Neural cell (in vitro differentiated cells): ENCODE measurements around the gene PSMC3. TPM values are rescaled to one million over a fixed set of nuclear protein-coding genes. Genes with fewer than 3 reads are reported as not detected.

ENCODE experiments used
- H2AFZ ChIP-seq: fragments of 200-600, 300-800 bp; sonication (generic), shearing (Covaris generic); 2 replicates; pipeline ENCODE4 v1.6.0; 2014; ENCODE audit warnings: low read depth, mild to moderate bottlenecking, antibody characterized with exemption, low read length, moderate library complexity
- H3F3A ChIP-seq: fragments of 200-600 bp; shearing (Covaris generic); 2 replicates; pipeline ENCODE4 v1.6.1; 2016; ENCODE audit warnings: mild to moderate bottlenecking, moderate library complexity, mixed read lengths, antibody characterized with exemption, low read length; ENCODE audit not compliant: insufficient read depth, poor library complexity, severe bottlenecking
- H3K27ac ChIP-seq: fragments of 200-600, 300-800 bp; sonication (generic), shearing (Covaris generic); 2 replicates; pipeline ENCODE4 v1.5.1; 2014; ENCODE audit warnings: mild to moderate bottlenecking, low read length, moderate library complexity
- H3K27me3 ChIP-seq: fragments of 300-800, 200-600 bp; sonication (generic), shearing (Covaris generic); 2 replicates; pipeline ENCODE4 v1.6.0; 2014; ENCODE audit warnings: mild to moderate bottlenecking, low read depth, low read length, moderate library complexity; ENCODE audit not compliant: insufficient read depth
- H3K36me3 ChIP-seq: fragments of 300-800, 200-600 bp; sonication (generic), shearing (Covaris generic); 2 replicates; pipeline ENCODE4 v1.5.1; 2014; ENCODE audit warnings: mild to moderate bottlenecking, antibody characterized with exemption, low read length, moderate library complexity; ENCODE audit not compliant: insufficient read depth
- H3K4me2 ChIP-seq: fragments of 300-800, 200-600 bp; sonication (generic), shearing (Covaris generic); 2 replicates; pipeline ENCODE4 v1.6.0; 2014; ENCODE audit warnings: mild to moderate bottlenecking, low read length
- H3K4me3 ChIP-seq: fragments of 300-800, 200-600 bp; sonication (generic), shearing (Covaris generic); 2 replicates; pipeline ENCODE4 v1.5.1; 2014; ENCODE audit warnings: mild to moderate bottlenecking, low read length, moderate library complexity
- H3K79me2 ChIP-seq: fragments of 200-600 bp; shearing (Covaris generic); replicated peaks from 2 replicates; pipeline ENCODE4 v1.6.0; 2014; ENCODE audit warnings: mild to moderate bottlenecking, low read length, moderate library complexity; ENCODE audit not compliant: insufficient read depth
- H3K9ac ChIP-seq: fragments of 300-800, 200-600 bp; sonication (generic), shearing (Covaris generic); 2 replicates; pipeline ENCODE4 v1.6.1; 2016; ENCODE audit warnings: mild to moderate bottlenecking, low read length, mixed read lengths
- H3K9me2 ChIP-seq: fragments of 200-600 bp; shearing (Covaris generic); 2 replicates; pipeline ENCODE4 v1.6.1; 2016; ENCODE audit warnings: mild to moderate bottlenecking, low read length, mixed read lengths; ENCODE audit not compliant: insufficient read depth
- H3K9me3 ChIP-seq: fragments of 200-600, 300-800 bp; sonication (generic), shearing (Covaris generic); 2 replicates; pipeline ENCODE4 v1.6.1; 2016; ENCODE audit warnings: mild to moderate bottlenecking, mixed run types, low read length, moderate library complexity, mixed read lengths
- H4K20me1 ChIP-seq: fragments of 200-600 bp; shearing (Covaris generic); 2 replicates; pipeline ENCODE4 v1.6.1; 2016; ENCODE audit warnings: mild to moderate bottlenecking, mixed run types; ENCODE audit not compliant: insufficient read depth
- CTCF ChIP-seq: fragments of 450-650 bp; IDR thresholded peaks from 2 replicates; pipeline ENCODE4 v1.5.1; 2014; ENCODE audit warnings: antibody characterized with exemption, mild to moderate bottlenecking, moderate library complexity; ENCODE audit not compliant: poor library complexity, severe bottlenecking
- EP300 ChIP-seq: fragments of 450-650 bp; conservative IDR thresholded peaks from 2 replicates; pipeline ENCODE4 v1.6.1; 2014; ENCODE audit warnings: antibody characterized with exemption, mild to moderate bottlenecking, moderate library complexity; ENCODE audit not compliant: poor library complexity, severe bottlenecking
- EZH2 ChIP-seq: fragments of 200-600, 300-800 bp; shearing (Covaris generic), sonication (generic); IDR thresholded peaks from 2 replicates; pipeline ENCODE4 v1.6.1; 2014; ENCODE audit warnings: antibody characterized with exemption, low read length, borderline replicate concordance, mild to moderate bottlenecking; ENCODE audit not compliant: insufficient read depth, poor library complexity, severe bottlenecking
- MXI1 ChIP-seq: fragments of 450-650 bp; conservative IDR thresholded peaks from 2 replicates; pipeline ENCODE4 v1.6.1; 2014; ENCODE audit warnings: antibody characterized with exemption, mild to moderate bottlenecking; ENCODE audit not compliant: poor library complexity, severe bottlenecking
- POLR2AphosphoS5 ChIP-seq: IDR thresholded peaks from 2 replicates; pipeline ENCODE4 v1.6.1; 2012
- RAD21 ChIP-seq: fragments of 450-650 bp; conservative IDR thresholded peaks from 2 replicates; pipeline ENCODE4 v1.6.1; 2014; ENCODE audit warnings: antibody characterized with exemption, mild to moderate bottlenecking, moderate library complexity
- SMC3 ChIP-seq: fragments of 450-650 bp; conservative IDR thresholded peaks from 2 replicates; pipeline ENCODE4 v1.6.1; 2014; ENCODE audit warnings: antibody characterized with exemption, mild to moderate bottlenecking, moderate library complexity; ENCODE audit not compliant: poor library complexity
- TAF1 ChIP-seq: IDR thresholded peaks from 2 replicates; pipeline ENCODE4 v1.6.1; 2012; ENCODE audit warnings: low read depth
- polyA plus RNA-seq: library from polyadenylated mRNA; depleted of rRNA; stranded (reverse); fragments of >200 nt; gene quantifications from 2 replicates; pipeline ENCODE4 v1.2.3, GENCODE V29; 2014
- TF ChIP-seq, protein P1 (sequence below): IDR thresholded peaks from 2 replicates; pipeline ENCODE4 v1.6.1; 2012; ENCODE audit warnings: borderline replicate concordance

PSMC3 gene
- polyA plus RNA-seq, 1 donor from 2014 or later, result 157 TPM

- no peaks in the 10 kb centered on the region for H3K27me3 ChIP-seq
Observed at GRCh38 chr11:47441421-47441820, 15.2 kb upstream of the PSMC3 start.

GRCh38 chr11:47440054-47440476 lies 13.8 kb upstream of the PSMC3 start:
- H3K27ac ChIP-seq, result no peak overlapping the region
- H4K20me1 ChIP-seq, result no peaks in the 10 kb centered on the region
- H3K27me3 ChIP-seq, result no peaks in the 10 kb centered on the region
- TF ChIP-seq RAD21 (no peak), EP300 (no peak), EZH2 (no peak), POLR2AphosphoS5 (no peak), SMC3 (no peak)
- TF ChIP-seq, protein P1, sequence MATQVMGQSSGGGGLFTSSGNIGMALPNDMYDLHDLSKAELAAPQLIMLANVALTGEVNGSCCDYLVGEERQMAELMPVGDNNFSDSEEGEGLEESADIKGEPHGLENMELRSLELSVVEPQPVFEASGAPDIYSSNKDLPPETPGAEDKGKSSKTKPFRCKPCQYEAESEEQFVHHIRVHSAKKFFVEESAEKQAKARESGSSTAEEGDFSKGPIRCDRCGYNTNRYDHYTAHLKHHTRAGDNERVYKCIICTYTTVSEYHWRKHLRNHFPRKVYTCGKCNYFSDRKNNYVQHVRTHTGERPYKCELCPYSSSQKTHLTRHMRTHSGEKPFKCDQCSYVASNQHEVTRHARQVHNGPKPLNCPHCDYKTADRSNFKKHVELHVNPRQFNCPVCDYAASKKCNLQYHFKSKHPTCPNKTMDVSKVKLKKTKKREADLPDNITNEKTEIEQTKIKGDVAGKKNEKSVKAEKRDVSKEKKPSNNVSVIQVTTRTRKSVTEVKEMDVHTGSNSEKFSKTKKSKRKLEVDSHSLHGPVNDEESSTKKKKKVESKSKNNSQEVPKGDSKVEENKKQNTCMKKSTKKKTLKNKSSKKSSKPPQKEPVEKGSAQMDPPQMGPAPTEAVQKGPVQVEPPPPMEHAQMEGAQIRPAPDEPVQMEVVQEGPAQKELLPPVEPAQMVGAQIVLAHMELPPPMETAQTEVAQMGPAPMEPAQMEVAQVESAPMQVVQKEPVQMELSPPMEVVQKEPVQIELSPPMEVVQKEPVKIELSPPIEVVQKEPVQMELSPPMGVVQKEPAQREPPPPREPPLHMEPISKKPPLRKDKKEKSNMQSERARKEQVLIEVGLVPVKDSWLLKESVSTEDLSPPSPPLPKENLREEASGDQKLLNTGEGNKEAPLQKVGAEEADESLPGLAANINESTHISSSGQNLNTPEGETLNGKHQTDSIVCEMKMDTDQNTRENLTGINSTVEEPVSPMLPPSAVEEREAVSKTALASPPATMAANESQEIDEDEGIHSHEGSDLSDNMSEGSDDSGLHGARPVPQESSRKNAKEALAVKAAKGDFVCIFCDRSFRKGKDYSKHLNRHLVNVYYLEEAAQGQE, result no peak
- H3K9me3 ChIP-seq, result no peaks in the 10 kb centered on the region
- H3K4me3 ChIP-seq, result no peak overlapping the region
- no peaks in the 10 kb centered on the region for H3K36me3 ChIP-seq
- no peaks in the 10 kb centered on the region for H3K79me2 ChIP-seq
- no peak overlapping the region for H3K4me2 ChIP-seq
- H3K9me2 ChIP-seq, result no peaks in the 10 kb centered on the region
- H2AFZ ChIP-seq, result no peak overlapping the region
- no peak overlapping the region for H3K9ac ChIP-seq
- no peaks in the 10 kb centered on the region for H3F3A ChIP-seq

More at GRCh38 chr11:47441421-47441820, 15.2 kb upstream of the PSMC3 start:
- H3K27ac ChIP-seq, result no peak overlapping the region
- TF ChIP-seq, protein P1, result no peak
- TF ChIP-seq MXI1, result no peak
- no peak for TF ChIP-seq EZH2
- no peak for TF ChIP-seq RAD21
- no peak for TF ChIP-seq POLR2AphosphoS5
- TF ChIP-seq SMC3, result no peak
- TF ChIP-seq TAF1, result no peak
- TF ChIP-seq CTCF, result no peak
- no peak for TF ChIP-seq EP300
- H3K36me3 ChIP-seq, result no peaks in the 10 kb centered on the region
- no peak overlapping the region for H3K4me2 ChIP-seq
- H3K9me2 ChIP-seq, result no peaks in the 10 kb centered on the region
- no peaks in the 10 kb centered on the region for H3K9me3 ChIP-seq
- no peak overlapping the region for H3K9ac ChIP-seq
- H3K4me3 ChIP-seq, result no peak overlapping the region
- no peaks in the 10 kb centered on the region for H3K79me2 ChIP-seq
- no peaks in the 10 kb centered on the region for H3F3A ChIP-seq
- H2AFZ ChIP-seq, result no peak overlapping the region
- H4K20me1 ChIP-seq, result no peaks in the 10 kb centered on the region
